Measurements from ENCODE around the gene LRP1-AS. TPM values are rescaled to one million over a fixed set of nuclear protein-coding genes. Genes with fewer than 3 reads are reported as not detected.

The LRP1-AS gene
- total RNA-seq (not detected), polyA plus RNA-seq (not detected)
- long read RNA-seq, donor 1, partial matches to known transcripts, result 0 of 2 reads
- long read RNA-seq, donor 1, other reads (novel, unspliced or antisense), result 2 of 2 reads
- long read RNA-seq, donor 2, result 0 reads
- long read RNA-seq, donor 3, result 0 reads
- long read RNA-seq, donor 4, result 0 reads

DNA sequence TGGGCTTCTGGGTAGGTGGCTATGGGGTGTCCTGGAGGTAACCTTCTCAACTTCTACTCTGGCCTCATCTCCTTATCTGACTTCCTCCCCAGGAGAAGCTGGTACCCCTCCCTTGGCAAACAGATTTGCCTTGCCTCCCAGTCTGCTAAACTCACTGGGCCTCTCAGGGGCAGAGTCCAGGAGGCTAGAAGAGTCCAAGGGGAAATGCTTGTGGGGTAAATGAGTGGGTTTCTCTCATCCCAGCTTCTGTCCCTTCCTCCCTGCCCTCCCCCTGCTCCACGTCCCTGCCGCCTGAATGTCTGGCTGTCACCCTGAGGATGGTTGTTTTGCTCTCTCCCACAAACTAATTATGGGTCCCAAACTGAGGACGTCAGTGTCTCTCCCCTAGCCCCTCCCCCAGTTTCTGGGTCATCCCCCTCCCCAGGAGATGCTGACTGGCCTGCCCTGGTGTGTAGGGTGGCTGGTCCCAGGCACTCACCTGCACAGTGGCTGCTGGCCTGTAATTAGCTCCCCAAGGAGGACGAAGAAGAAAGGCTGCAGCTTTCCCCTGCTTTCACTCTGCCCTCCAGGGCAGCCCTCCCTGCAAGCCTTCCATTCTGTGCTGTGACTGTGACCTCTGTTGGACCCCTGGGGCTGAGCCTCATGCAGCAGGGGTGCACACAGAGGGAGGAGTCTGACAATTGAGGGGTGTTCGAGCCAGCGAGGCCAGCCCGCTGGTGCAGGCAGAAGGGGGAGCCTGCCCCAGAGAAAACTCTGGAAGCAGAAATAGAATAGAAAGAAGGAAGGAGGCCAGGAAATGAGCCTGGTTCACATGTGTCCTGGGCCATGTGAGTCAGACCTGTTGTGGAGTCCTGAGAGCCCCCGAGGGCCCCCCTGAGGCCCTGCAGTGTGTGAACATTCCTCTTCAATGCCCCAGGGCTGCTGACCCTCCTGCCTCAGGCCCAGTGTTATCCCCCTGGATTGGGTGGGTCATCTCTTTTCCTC, at the start of gene LRP1-AS:
LRP1-AS (minus strand) TSS at position 659 of the 984 bp plus-strand sequence.
- no peaks in the 10 kb centered on the region for H3K9me3 ChIP-seq (ENCODE audit: control insufficient read depth, low read length)
- ATAC-seq (peak in 1 of 2 donors; percentile 12), DNase-seq (peak in 2 of 3 donors; percentile 70 to 71)
- no peaks in the 10 kb centered on the region for H3K27me3 ChIP-seq (ENCODE audit: control insufficient read depth, insufficient read depth)
- WGBS, result 49% methylated on average over 8 of the region's 8 CpGs
- H3K27ac ChIP-seq (ENCODE audit: low read length), result peak within 1 kb of the TSS; percentile 60
- no peak within 1 kb of the TSS for H3K4me3 ChIP-seq (ENCODE audit: low read length)
- peaks cover 29% of the 10 kb centered on the region for H3K4me1 ChIP-seq (ENCODE audit: control insufficient read depth, insufficient read depth, low read length)
- intact Hi-C loops (cut with DNase I), result no loop called here

- intact Hi-C loops (cut with DNase I), result no loop called here
- ATAC-seq, result no peak
- Histone ChIP-seq H3K4me1 (ENCODE audit: control insufficient read depth, insufficient read depth, low read length) (no peaks in the 10 kb centered on the region), H3K27ac (ENCODE audit: low read length) (no peak overlapping the region), H3K9me3 (ENCODE audit: control insufficient read depth, low read length) (no peaks in the 10 kb centered on the region), H3K27me3 (ENCODE audit: control insufficient read depth, insufficient read depth) (no peaks in the 10 kb centered on the region), H3K4me3 (ENCODE audit: low read length) (no peak overlapping the region)
- WGBS, result 89% methylated on average over 22 of the region's 22 CpGs
- peak in 1 of 3 donors; percentile 54 for DNase-seq
Measured at GRCh38 chr12:57196956-57197355, 49.5 kb upstream of the LRP1-AS start.

DNA sequence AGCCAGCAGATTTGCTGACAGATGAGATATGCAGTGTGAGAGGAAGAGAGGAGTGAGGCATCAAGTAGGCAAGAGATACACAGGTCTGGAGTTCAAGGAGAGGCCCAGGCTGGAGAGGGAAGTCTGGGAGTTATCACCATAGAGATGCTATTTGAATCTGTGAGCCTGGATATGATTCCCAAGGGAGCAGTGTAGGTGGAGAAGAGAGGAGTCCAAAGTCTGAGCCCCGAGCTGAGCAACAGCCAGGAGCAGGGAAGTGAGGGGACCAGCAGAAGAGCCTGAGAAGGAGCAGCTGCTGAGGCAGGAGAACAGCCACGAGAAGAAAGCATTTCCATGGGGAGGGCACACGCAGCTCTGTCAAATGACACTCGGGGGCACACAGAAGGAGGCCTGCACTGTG, 49.0 kb upstream of the LRP1-AS start:
- H3K27ac ChIP-seq (ENCODE audit: low read length), result no peak overlapping the region
- no peak for ATAC-seq
- H3K4me1 ChIP-seq (ENCODE audit: control insufficient read depth, insufficient read depth, low read length), result no peaks in the 10 kb centered on the region
- no peak overlapping the region for H3K4me3 ChIP-seq (ENCODE audit: low read length)
- no peak for DNase-seq
- intact Hi-C loops (cut with DNase I), result no loop called here
- no peaks in the 10 kb centered on the region for H3K27me3 ChIP-seq (ENCODE audit: control insufficient read depth, insufficient read depth)
- WGBS, result 66% methylated on average over 4 of the region's 4 CpGs
- H3K9me3 ChIP-seq (ENCODE audit: control insufficient read depth, low read length), result no peaks in the 10 kb centered on the region

- ATAC-seq (no peak), DNase-seq (peak in 1 of 3 donors; percentile 46)
- H3K4me1 ChIP-seq (ENCODE audit: control insufficient read depth, insufficient read depth, low read length), result no peaks in the 10 kb centered on the region
- H3K4me3 ChIP-seq (ENCODE audit: low read length), result no peak overlapping the region
- intact Hi-C loops (cut with DNase I), result no loop called here
- no peak overlapping the region for H3K27ac ChIP-seq (ENCODE audit: low read length)
- no peaks in the 10 kb centered on the region for H3K27me3 ChIP-seq (ENCODE audit: control insufficient read depth, insufficient read depth)
- WGBS, result 82% methylated on average over 34 of the region's 34 CpGs
- no peaks in the 10 kb centered on the region for H3K9me3 ChIP-seq (ENCODE audit: control insufficient read depth, low read length)
Measured at GRCh38 chr12:57195611-57196371, 48.4 kb upstream of the LRP1-AS start.

DNA sequence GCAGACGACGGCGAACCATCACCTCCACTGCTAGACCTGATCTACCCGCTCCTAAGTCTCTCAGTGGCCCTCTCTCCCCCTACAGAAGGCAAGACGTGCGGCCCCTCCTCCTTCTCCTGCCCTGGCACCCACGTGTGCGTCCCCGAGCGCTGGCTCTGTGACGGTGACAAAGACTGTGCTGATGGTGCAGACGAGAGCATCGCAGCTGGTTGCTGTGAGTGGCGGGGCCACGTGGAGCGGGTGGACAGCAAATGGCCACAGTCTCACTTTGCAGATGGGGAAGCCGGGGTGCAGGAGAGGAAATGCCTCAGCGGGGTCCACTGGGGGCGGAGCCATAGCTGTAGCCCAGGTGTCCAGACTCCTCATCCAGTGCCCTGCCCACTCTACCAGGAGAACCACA, 47.8 kb upstream of the LRP1-AS start:
- ATAC-seq, result no peak
- Histone ChIP-seq H3K27me3 (ENCODE audit: control insufficient read depth, insufficient read depth) (no peaks in the 10 kb centered on the region), H3K9me3 (ENCODE audit: control insufficient read depth, low read length) (no peaks in the 10 kb centered on the region), H3K4me3 (ENCODE audit: low read length) (no peak overlapping the region), H3K4me1 (ENCODE audit: control insufficient read depth, insufficient read depth, low read length) (no peaks in the 10 kb centered on the region), H3K27ac (ENCODE audit: low read length) (no peak overlapping the region)
- DNase-seq, result peak in 1 of 3 donors; percentile 47
- intact Hi-C loops (cut with DNase I), result no loop called here
- 91% methylated on average over 19 of the region's 19 CpGs for WGBS

DNA sequence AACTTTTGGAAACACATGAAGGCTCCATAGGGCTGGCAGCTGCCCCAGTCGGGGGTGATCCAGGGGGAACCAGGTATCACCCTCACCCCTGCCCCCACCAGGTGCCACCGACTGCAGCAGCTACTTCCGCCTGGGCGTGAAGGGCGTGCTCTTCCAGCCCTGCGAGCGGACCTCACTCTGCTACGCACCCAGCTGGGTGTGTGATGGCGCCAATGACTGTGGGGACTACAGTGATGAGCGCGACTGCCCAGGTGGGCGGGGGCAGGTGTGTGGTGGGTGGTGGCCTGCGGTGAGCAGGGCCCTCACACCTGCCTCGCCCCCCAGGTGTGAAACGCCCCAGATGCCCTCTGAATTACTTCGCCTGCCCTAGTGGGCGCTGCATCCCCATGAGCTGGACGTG, 46.8 kb upstream of the LRP1-AS start:
- WGBS, result 90% methylated on average over 18 of the region's 18 CpGs
- no peak overlapping the region for H3K4me3 ChIP-seq (ENCODE audit: low read length)
- intact Hi-C loops (cut with DNase I), result no loop called here
- H3K27me3 ChIP-seq (ENCODE audit: control insufficient read depth, insufficient read depth), result no peaks in the 10 kb centered on the region
- no peaks in the 10 kb centered on the region for H3K4me1 ChIP-seq (ENCODE audit: control insufficient read depth, insufficient read depth, low read length)
- no peaks in the 10 kb centered on the region for H3K9me3 ChIP-seq (ENCODE audit: control insufficient read depth, low read length)
- no peak for ATAC-seq
- no peak overlapping the region for H3K27ac ChIP-seq (ENCODE audit: low read length)
- DNase-seq, result peak in 1 of 3 donors; percentile 48

DNA sequence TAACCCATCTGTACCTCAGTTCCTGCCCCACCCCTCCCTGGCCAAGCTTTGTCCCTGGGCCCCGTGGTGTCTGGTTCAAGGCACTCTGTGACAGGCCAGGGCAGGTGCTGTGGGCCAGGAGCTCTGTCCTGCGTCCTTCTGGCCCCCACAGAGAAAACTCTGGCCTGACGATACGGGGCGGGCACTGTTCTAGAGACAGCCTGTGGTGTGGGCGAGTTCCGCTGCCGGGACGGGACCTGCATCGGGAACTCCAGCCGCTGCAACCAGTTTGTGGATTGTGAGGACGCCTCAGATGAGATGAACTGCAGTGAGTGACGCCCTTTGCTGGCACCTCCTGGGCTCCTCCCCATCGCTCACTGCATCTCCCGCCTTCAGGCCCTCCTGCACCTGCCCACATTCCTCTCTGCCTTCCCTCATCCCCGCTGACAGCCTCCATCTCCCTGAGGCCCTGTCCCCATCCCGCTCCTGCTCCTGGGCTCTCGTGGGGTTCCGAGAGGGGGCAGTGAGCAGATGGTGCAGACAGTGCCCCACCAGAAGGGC, 46.4 kb upstream of the LRP1-AS start:
- WGBS, result 91% methylated on average over 19 of the region's 19 CpGs
- no peak overlapping the region for H3K27ac ChIP-seq (ENCODE audit: low read length)
- no peaks in the 10 kb centered on the region for H3K4me1 ChIP-seq (ENCODE audit: control insufficient read depth, insufficient read depth, low read length)
- ATAC-seq (no peak), DNase-seq (peak in 1 of 3 donors; percentile 38)
- H3K27me3 ChIP-seq (ENCODE audit: control insufficient read depth, insufficient read depth), result no peaks in the 10 kb centered on the region
- no peaks in the 10 kb centered on the region for H3K9me3 ChIP-seq (ENCODE audit: control insufficient read depth, low read length)
- no peak overlapping the region for H3K4me3 ChIP-seq (ENCODE audit: low read length)
- intact Hi-C loops (cut with DNase I), result no loop called here

DNA sequence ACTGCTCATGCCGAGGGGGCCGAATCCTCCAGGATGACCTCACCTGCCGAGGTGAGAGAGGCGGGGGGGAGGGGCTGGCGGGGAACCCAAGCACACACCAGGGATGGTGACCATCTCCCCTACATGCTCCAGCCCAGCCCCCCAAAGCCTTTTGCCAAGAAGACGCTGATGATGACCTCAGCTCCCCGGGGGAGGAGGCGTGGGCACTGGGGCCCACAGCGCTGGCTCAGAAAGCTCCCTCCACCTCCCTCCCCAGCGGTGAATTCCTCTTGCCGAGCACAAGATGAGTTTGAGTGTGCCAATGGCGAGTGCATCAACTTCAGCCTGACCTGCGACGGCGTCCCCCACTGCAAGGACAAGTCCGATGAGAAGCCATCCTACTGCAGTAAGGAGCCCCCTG, 45.5 kb upstream of the LRP1-AS start:
- DNase-seq (peak in 1 of 3 donors; percentile 46), ATAC-seq (no peak)
- H3K9me3 ChIP-seq (ENCODE audit: control insufficient read depth, low read length), result no peaks in the 10 kb centered on the region
- H3K27me3 ChIP-seq (ENCODE audit: control insufficient read depth, insufficient read depth), result no peaks in the 10 kb centered on the region
- no peak overlapping the region for H3K4me3 ChIP-seq (ENCODE audit: low read length)
- WGBS, result 84% methylated on average over 16 of the region's 16 CpGs
- H3K4me1 ChIP-seq (ENCODE audit: control insufficient read depth, insufficient read depth, low read length), result no peaks in the 10 kb centered on the region
- H3K27ac ChIP-seq (ENCODE audit: low read length), result no peak overlapping the region
- intact Hi-C loops (cut with DNase I), result no loop called here

DNA sequence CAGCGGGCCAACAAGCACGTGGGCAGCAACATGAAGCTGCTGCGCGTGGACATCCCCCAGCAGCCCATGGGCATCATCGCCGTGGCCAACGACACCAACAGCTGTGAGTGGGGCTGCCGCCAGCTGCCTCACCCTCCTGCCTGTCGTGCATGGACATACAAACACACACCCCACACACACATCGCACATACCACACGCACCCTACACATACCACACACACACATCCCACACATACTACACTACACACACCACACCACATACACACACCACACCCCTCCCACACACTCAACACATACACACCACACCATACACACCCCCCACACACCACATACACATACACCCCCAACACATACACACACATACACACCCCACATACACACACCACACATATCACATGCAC, 44.0 kb upstream of the LRP1-AS start:
- no peaks in the 10 kb centered on the region for H3K27me3 ChIP-seq (ENCODE audit: control insufficient read depth, insufficient read depth)
- ATAC-seq, result no peak
- intact Hi-C loops (cut with DNase I), result no loop called here

DNA sequence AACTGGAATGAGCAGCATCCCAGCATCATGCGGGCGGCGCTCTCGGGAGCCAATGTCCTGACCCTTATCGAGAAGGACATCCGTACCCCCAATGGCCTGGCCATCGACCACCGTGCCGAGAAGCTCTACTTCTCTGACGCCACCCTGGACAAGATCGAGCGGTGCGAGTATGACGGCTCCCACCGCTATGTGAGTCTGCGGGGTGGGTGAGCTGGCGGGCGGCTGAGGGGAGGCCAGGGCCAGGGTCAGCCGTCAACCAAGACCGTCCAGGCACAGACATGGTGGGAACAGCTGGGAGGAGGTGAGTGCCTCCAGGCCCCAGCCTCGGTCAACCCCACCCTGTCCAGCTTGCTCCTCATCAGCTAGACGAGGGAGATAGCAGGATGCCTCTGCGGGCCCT, 43.4 kb upstream of the LRP1-AS start:
- Histone ChIP-seq H3K9me3 (ENCODE audit: control insufficient read depth, low read length) (no peaks in the 10 kb centered on the region), H3K27ac (ENCODE audit: low read length) (no peak overlapping the region), H3K4me1 (ENCODE audit: control insufficient read depth, insufficient read depth, low read length) (no peaks in the 10 kb centered on the region), H3K27me3 (ENCODE audit: control insufficient read depth, insufficient read depth) (no peaks in the 10 kb centered on the region), H3K4me3 (ENCODE audit: low read length) (no peak overlapping the region)
- ATAC-seq (no peak), DNase-seq (no peak)
- WGBS, result 92% methylated on average over 23 of the region's 23 CpGs
- intact Hi-C loops (cut with DNase I), result no loop called here

More for the DNA sequence above, 44.0 kb upstream of the LRP1-AS start:
- Histone ChIP-seq H3K27ac (ENCODE audit: low read length) (no peak overlapping the region), H3K9me3 (ENCODE audit: control insufficient read depth, low read length) (no peaks in the 10 kb centered on the region), H3K4me3 (ENCODE audit: low read length) (no peak overlapping the region), H3K4me1 (ENCODE audit: control insufficient read depth, insufficient read depth, low read length) (no peaks in the 10 kb centered on the region)
- WGBS, result 84% methylated on average over 11 of the region's 11 CpGs
- no peak for DNase-seq
